Measurements from ENCODE around the gene BTNL9. TPM values are rescaled to one million over a fixed set of nuclear protein-coding genes. Genes with fewer than 3 reads are reported as not detected.

Gene BTNL9
- total RNA-seq, 1 experiment from 2014 or later, result 0.96 TPM

DNA sequence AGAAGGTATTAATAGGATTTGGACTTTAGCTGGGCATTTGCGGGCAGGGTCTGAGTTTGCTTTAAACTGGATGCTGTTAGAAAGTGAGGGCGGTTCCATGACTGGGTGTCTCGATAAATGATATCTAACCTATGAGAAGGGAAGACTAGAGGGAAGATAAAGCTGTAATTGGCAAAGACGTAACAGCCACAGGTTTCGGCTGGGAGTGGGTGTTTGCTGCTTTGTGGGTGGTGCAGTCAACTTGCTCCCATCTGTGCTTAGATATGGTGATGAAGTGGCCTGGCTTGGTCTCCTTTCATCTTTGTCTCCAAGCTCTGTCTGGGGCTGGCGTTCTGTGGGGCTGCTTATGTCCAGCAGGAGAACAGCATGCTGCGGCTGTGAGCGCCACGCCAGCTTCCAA, 67.6 kb downstream of the BTNL9 start:
- Histone ChIP-seq H2BK120ac (ENCODE audit: low read depth, low read length, poor library complexity, severe bottlenecking) (no peak overlapping the region), H3K56ac (ENCODE audit: insufficient read length, low read depth, low read length) (no peak overlapping the region), H3K4me1 (ENCODE audit: insufficient read depth, low read length) (peaks cover 3% of the 10 kb centered on the region; the same call in 1 of the 2 replicates), H3K14ac (ENCODE audit: insufficient read depth, low read length) (no peak overlapping the region), H3K23me2 (ENCODE audit: insufficient read length, low read depth, low read length, poor library complexity, severe bottlenecking) (no peaks in the 10 kb centered on the region), H3K9me3 (ENCODE audit: control insufficient read depth, low read depth, low read length) (no peaks in the 10 kb centered on the region), H2BK5ac (ENCODE audit: insufficient read length, low read length) (no peak overlapping the region), H4K20me1 (ENCODE audit: control insufficient read depth, insufficient read depth, insufficient read length) (no peaks in the 10 kb centered on the region), H2AFZ (ENCODE audit: low read length) (no peak overlapping the region), H3K27ac (ENCODE audit: insufficient read length, low read depth, low read length) (no peak overlapping the region), H3K79me1 (ENCODE audit: insufficient read depth, low read depth, low read length, poor library complexity, severe bottlenecking) (no peaks in the 10 kb centered on the region), H3K27me3 (ENCODE audit: insufficient read depth, low read length) (peaks cover 2% of the 10 kb centered on the region; the same call in 1 of the 2 replicates), H2BK12ac (ENCODE audit: insufficient read length, low read depth, low read length) (no peak overlapping the region), H4K8ac (replicated peaks; ENCODE audit: insufficient read length, low read depth, low read length) (no peak overlapping the region), H3K18ac (ENCODE audit: insufficient read length, low read depth, low read length) (no peak overlapping the region), H3K4ac (ENCODE audit: low read depth, low read length) (no peak overlapping the region), H3K79me2 (ENCODE audit: insufficient read depth, low read length) (no peaks in the 10 kb centered on the region), H2AK5ac (ENCODE audit: insufficient read length, low read length) (no peak overlapping the region), H3T11ph (ENCODE audit: low read length) (no peak overlapping the region), H3K4me2 (ENCODE audit: insufficient read depth, insufficient read length, low read length) (no peak overlapping the region), H4K91ac (ENCODE audit: insufficient read length, low read depth, low read length) (no peak overlapping the region), H2BK15ac (ENCODE audit: low read depth, low read length) (no peak overlapping the region), H3K23ac (ENCODE audit: insufficient read length, low read depth, low read length) (no peak overlapping the region), H3K9ac (ENCODE audit: extremely low read depth, insufficient read length, low read length) (no peak overlapping the region), H2BK20ac (ENCODE audit: low read depth, low read length, poor library complexity, severe bottlenecking) (no peak overlapping the region), H4K5ac (ENCODE audit: insufficient read length, low read depth, low read length) (no peak overlapping the region)
- Mint-ChIP-seq H3K9me3 (peaks cover 0 to 3% of the 10 kb centered on the region in 2 experiments; a peak in 3 of 5 replicates), H3K27me3 (ENCODE audit: low read depth) (peaks cover 74% of the 10 kb centered on the region), H3K4me3 (no peak overlapping the region), H3K4me1 (peaks cover 31 to 35% of the 10 kb centered on the region in 2 experiments), H3K36me3 (ENCODE audit: insufficient read depth in 1 of 3, low read depth in 3 of 3) (no peaks in the 10 kb centered on the region), H3K27ac (no peak overlapping the region)
- no CpG with 5 or more reads among the region's 9 CpGs for WGBS (ENCODE audit: extremely low coverage, insufficient read length, low lambda C conversion rate)
- DNase-seq, result no peak
- TF ChIP-seq CTCF (conservative IDR thresholded peaks at IDR 0.05), result no peak
